ENCODE measurements around the gene CTBP2. TPM values are rescaled to one million over a fixed set of nuclear protein-coding genes. Genes with fewer than 3 reads are reported as not detected.

Gene CTBP2
- total RNA-seq, 1 donor from 2014 or later = 57.7 TPM

DNA sequence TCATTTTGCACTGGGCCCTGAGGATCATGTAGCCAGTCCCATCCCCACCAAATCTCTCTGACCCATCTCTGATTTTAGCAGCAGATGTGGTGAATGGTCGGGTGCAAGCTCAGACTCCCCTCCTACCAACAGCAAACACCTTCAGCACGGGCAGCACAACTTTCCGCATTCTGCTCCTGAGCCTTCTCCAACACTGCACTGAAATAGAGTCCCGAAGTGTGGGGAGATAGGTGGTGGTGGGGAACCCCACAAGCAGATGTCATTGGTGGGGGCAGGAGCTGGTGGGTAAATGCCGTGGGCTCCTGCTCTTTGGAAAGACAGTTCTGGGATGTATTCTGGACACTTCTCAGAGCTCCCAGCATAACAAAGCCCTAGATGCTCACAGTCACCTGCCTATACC is 9.6 kb upstream of the CTBP2 start:
- H3K9me3 ChIP-seq = no peaks in the 10 kb centered on the region
- intact Hi-C loops (cut with DNase I) = loop anchor here (10.0 kb wide), 1 partner anchor 375 kb away; the partner anchor contains the start of gene EEF1AKMT2
- no peak overlapping the region for H3K27ac ChIP-seq
- TF ChIP-seq CTCF (IDR thresholded peaks at IDR 0.05) = no peak
- DNase-seq (ENCODE audit: low spot score in 2 of 2) = no peak
- no peaks in the 10 kb centered on the region for H3K36me3 ChIP-seq
- no peaks in the 10 kb centered on the region for H3K27me3 ChIP-seq
- no peaks in the 10 kb centered on the region for H3K4me1 ChIP-seq
- no peak overlapping the region for H3K4me3 ChIP-seq

DNA sequence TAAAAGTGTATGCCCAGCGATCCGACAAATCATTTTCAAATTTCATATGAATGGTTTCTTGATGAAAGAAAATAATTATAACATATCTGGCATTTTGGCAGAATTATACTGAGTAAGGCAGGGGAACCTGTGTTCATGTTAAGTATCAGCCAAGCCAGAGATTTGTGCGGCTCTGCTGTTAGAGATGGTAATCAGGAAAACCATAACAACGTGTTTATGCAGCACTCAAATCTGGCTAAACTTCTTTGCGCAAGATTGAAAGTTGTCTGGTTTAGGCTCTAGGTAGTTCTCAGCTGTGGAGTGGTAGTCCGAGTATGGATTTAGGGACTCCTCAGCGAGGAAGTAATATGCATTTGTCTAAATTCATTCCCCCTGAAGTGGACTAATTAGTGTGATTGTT is 8.9 kb upstream of the CTBP2 start:
- Histone ChIP-seq H3K9me3 (no peaks in the 10 kb centered on the region), H3K36me3 (no peaks in the 10 kb centered on the region), H3K4me1 (no peaks in the 10 kb centered on the region), H3K27me3 (no peaks in the 10 kb centered on the region), H3K4me3 (no peak overlapping the region), H3K27ac (no peak overlapping the region)
- intact Hi-C loops (cut with DNase I) = loop anchor here (10.0 kb wide), 1 partner anchor 374 kb away; the partner anchor contains the start of gene EEF1AKMT2
- TF ChIP-seq CTCF (IDR thresholded peaks at IDR 0.05) = no peak
- DNase-seq (ENCODE audit: low spot score in 2 of 2) = no peak

DNA sequence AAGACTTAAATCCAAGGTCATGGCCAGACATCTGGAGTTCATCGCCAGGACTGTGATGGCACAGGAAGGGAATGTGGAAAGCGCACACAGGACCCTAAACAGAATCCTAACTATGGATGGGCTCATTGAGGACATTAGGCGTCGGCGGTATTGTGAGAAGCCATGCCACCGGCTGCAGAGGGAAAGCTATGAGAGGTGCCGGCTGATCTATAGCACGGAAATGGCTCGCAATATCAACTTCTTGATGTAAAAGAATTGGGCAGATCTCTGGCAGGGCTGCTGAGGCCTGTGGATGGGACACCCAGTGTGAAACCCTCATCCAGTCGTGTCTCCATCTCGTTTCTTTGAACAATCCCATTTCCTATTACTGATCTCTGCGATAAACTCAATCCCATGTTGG is 6.3 kb upstream of the CTBP2 start:
- Histone ChIP-seq H3K4me3 (no peak overlapping the region), H3K4me1 (no peaks in the 10 kb centered on the region), H3K27me3 (no peaks in the 10 kb centered on the region), H3K9me3 (no peaks in the 10 kb centered on the region), H3K36me3 (no peaks in the 10 kb centered on the region), H3K27ac (no peak overlapping the region)
- intact Hi-C loops (cut with DNase I) = loop anchor here (10.0 kb wide), 1 partner anchor 372 kb away; the partner anchor contains the start of gene EEF1AKMT2
- TF ChIP-seq CTCF (IDR thresholded peaks at IDR 0.05) = no peak
- DNase-seq (ENCODE audit: low spot score in 2 of 2) = no peak

DNA sequence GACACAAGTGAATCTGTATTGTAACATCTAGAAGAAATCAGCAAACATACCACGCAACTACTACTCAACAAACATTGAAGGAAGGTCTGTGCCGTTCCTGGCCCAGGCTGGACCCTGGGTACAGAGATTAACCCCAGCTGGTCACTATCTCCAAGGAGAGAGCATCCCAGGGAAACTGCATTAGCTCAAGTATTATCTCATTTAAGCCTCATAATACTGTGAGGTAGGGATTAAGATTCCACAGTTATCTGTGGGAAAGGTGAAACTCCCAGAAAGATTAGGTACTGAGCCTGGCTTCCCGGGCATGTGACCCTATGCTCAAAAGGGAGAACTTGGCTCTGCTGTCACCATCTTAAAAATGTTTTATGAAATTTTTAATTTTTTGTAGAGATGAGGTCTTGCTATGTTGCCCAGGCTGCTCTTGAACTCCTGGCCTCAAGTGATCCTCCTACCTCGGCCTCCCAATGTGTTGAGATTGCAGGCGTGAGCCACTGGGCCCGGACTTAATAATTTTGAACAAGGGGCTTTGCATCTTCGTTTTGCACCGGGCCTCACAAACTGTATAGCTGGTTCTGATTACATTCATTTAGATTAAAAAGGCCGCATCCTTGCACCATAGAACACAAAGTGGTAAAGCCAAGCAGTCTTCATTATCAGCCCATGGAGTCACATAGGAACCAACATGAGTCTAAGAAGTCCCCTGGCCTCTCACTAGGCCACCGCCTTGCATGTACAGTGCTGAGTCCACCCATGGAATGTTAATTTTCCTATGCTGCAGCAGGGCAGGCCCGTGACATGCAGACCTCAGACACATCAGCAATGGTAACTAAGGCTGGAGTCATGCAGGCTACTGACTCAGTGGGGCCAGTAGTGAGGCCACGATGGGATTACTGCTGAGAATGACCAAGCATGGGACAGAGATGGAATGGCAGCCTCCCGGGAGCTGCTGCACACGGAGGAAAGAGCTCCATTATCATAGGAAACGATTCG is 5.5 kb upstream of the CTBP2 start:
- no peaks in the 10 kb centered on the region for H3K36me3 ChIP-seq
- H3K27me3 ChIP-seq = no peaks in the 10 kb centered on the region
- DNase-seq (ENCODE audit: low spot score in 2 of 2) = no peak
- TF ChIP-seq CTCF (IDR thresholded peaks at IDR 0.05) = no peak
- no peaks in the 10 kb centered on the region for H3K9me3 ChIP-seq
- no peaks in the 10 kb centered on the region for H3K4me1 ChIP-seq
- H3K27ac ChIP-seq = no peak overlapping the region
- H3K4me3 ChIP-seq = no peak overlapping the region
- intact Hi-C loops (cut with DNase I) = loop anchor here (10.0 kb wide), 1 partner anchor 371 kb away; the partner anchor contains the start of gene EEF1AKMT2

- peak in 1 of 2 donors; percentile 21 for DNase-seq (ENCODE audit: low spot score in 2 of 2)
- H3K9me3 ChIP-seq = no peaks in the 10 kb centered on the region
- H3K27ac ChIP-seq = no peak overlapping the region
- no peaks in the 10 kb centered on the region for H3K4me1 ChIP-seq
- intact Hi-C loops (cut with DNase I) = loop anchor here (5.0 to 10.0 kb wide), 2 partner anchors 370 to 422 kb away; partner anchors contain the start of genes EEF1AKMT2 and FAM53B
- no peak for TF ChIP-seq CTCF (IDR thresholded peaks at IDR 0.05)
- no peaks in the 10 kb centered on the region for H3K36me3 ChIP-seq
- H3K27me3 ChIP-seq = no peaks in the 10 kb centered on the region
- H3K4me3 ChIP-seq = no peak overlapping the region
Measured at GRCh38 chr10:125164421-125164820, 4.1 kb upstream of the CTBP2 start.

Measured in ascending aorta (tissue), 2 donors.